Esophagus muscularis mucosa (tissue), 4 donors: ENCODE results near the gene CRYBB1. TPM values are rescaled to one million over a fixed set of nuclear protein-coding genes. Genes with fewer than 3 reads are reported as not detected.

Experiments
- DNase-seq: peaks from one replicate; pipeline ENCODE4 v3.0.0-alpha.2; 2017; ENCODE audit errors: extremely low spot score
- H3K27ac ChIP-seq, 4 donors: fragments of 200-600 bp; sonication (generic); replicated peaks in 1 of 4; 1 replicate in 3 of 4; 2 replicates in 1 of 4; pipeline ENCODE4 v1.5.1; 2016 to 2019; ENCODE audit warnings: mild to moderate bottlenecking in 1 of 4
- H3K27me3 ChIP-seq, 4 donors: fragments of 200-600 bp; sonication (generic); one replicate each; pipeline versions ENCODE4 v1.5.1 to v1.6.0; 2016 to 2019
- H3K36me3 ChIP-seq, 4 donors: fragments of 200-600 bp; sonication (generic); one replicate each; pipeline ENCODE4 v1.5.1; 2016 to 2019
- H3K4me1 ChIP-seq, 4 donors: fragments of 200-600 bp; sonication (generic); one replicate each; pipeline ENCODE4 v1.5.1; 2016 to 2019
- H3K4me3 ChIP-seq, 4 donors: fragments of 200-600 bp; sonication (generic); 1 replicate in 2 of 4; 2 replicates in 2 of 4; pipeline ENCODE4 v1.5.1; 2016 to 2019; ENCODE audit warnings: mild to moderate bottlenecking in 4 of 4, moderate library complexity in 1 of 4
- H3K9me3 ChIP-seq, 4 donors: fragments of 200-600 bp; sonication (generic); 1 replicate in 3 of 4; 2 replicates in 1 of 4; pipeline ENCODE4 v1.5.1; 2016 to 2019
- EP300 ChIP-seq: sonication (generic); formaldehyde crosslinking; IDR thresholded peaks from one replicate; pipeline ENCODE4 v1.6.1; 2017; ENCODE audit warnings: antibody characterized with exemption
- POLR2A ChIP-seq: fragments of 450-650 bp; IDR thresholded peaks from one replicate; pipeline ENCODE4 v1.6.1; 2017; ENCODE audit warnings: antibody characterized with exemption, moderate library complexity, mild to moderate bottlenecking, low read depth
- POLR2AphosphoS5 ChIP-seq, 2 donors: sonication (generic); formaldehyde crosslinking; IDR thresholded peaks; one replicate each; pipeline ENCODE4 v1.6.1; 2017; ENCODE audit warnings: antibody characterized with exemption in 2 of 2
- WGBS: methylation state at CpG from one replicate; pipeline ENCODE4 v1.1.5; 2018; 5-methylcytosine and 5-hydroxymethylcytosine counted together
- intact Hi-C: fragments of 100-400 bp; cut with DNase I; formaldehyde crosslinking; loops from one replicate; pipeline ENCODE4 v1.15.1; 2023
- total RNA-seq, 4 donors: library from RNA; depleted of rRNA; stranded (reverse); fragments of >200 nt; gene quantifications; one replicate each; pipeline versions ENCODE4 v1.1.0 to v1.2.1, GENCODE V29; 2016
- TF ChIP-seq, protein P1 (sequence below), 3 experiments: fragments of 200-600 bp in 2 of 3; fragments of 450-650 bp in 1 of 3; sonication (generic) in 2 of 3; IDR thresholded peaks; one replicate each; pipeline ENCODE4 v1.5.1; 2017 to 2019; ENCODE audit warnings: antibody characterized with exemption in 3 of 3, mild to moderate bottlenecking in 2 of 3, moderate library complexity in 1 of 3

CRYBB1 gene
- total RNA-seq, 4 donors from 2014 or later = 0.33 to 0.86 (median 0.83) TPM; not detected in 1

DNA sequence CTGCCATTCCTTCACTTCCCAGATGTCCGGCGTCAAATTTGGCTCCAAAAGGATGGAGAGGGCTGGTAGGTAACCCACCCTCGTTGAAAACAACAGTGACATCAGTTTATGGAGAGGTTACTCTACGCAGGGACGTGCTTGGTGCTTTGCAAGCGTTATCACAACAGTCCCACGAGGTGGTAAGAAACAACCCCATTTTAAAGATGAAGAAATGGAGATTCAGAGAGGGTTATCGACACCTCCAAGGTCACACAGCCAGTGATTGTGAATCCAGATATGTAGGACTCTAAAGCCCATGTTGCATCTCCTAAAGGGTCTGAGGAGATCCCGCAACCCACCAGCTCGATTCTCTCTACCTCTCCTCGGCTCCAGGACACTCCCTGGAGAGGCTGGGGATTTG is 40.3 kb upstream of the CRYBB1 start:
- no peak overlapping the region for H3K27ac ChIP-seq
- 3% methylated on average over 10 of the region's 11 CpGs for WGBS
- H3K27me3 ChIP-seq = peaks cover 0 to 90% (median 28%) of the 10 kb centered on the region in 4 donors
- TF ChIP-seq POLR2AphosphoS5 (IDR thresholded peaks at IDR 0.05) = no peak
- TF ChIP-seq, protein P1, sequence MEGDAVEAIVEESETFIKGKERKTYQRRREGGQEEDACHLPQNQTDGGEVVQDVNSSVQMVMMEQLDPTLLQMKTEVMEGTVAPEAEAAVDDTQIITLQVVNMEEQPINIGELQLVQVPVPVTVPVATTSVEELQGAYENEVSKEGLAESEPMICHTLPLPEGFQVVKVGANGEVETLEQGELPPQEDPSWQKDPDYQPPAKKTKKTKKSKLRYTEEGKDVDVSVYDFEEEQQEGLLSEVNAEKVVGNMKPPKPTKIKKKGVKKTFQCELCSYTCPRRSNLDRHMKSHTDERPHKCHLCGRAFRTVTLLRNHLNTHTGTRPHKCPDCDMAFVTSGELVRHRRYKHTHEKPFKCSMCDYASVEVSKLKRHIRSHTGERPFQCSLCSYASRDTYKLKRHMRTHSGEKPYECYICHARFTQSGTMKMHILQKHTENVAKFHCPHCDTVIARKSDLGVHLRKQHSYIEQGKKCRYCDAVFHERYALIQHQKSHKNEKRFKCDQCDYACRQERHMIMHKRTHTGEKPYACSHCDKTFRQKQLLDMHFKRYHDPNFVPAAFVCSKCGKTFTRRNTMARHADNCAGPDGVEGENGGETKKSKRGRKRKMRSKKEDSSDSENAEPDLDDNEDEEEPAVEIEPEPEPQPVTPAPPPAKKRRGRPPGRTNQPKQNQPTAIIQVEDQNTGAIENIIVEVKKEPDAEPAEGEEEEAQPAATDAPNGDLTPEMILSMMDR (IDR thresholded peaks at IDR 0.05) = no peak
- TF ChIP-seq POLR2A = no peak
- TF ChIP-seq EP300 = no peak
- no peaks in the 10 kb centered on the region for H3K36me3 ChIP-seq
- H3K4me1 ChIP-seq = peaks cover 22 to 28% (median 26%) of the 10 kb centered on the region in 4 donors
- intact Hi-C loops = no loop called here
- DNase-seq = no peak
- no peaks in the 10 kb centered on the region for H3K9me3 ChIP-seq
- H3K4me3 ChIP-seq = peak overlapping the region; percentile 35 to 51 (median 38)

GRCh38 chr22:26656891-26657851 is 39.3 kb upstream of the CRYBB1 start, which contains the start of gene MIAT:
Gene MIAT (plus strand): TSS chr22:26657588.
- WGBS = 10% methylated on average over 6 of the region's 62 CpGs
- H3K4me3 ChIP-seq = peak within 1 kb of the TSS; percentile 35 to 51 (median 38)
- TF ChIP-seq EP300 (no peak), POLR2A (no peak), POLR2AphosphoS5 (IDR thresholded peaks at IDR 0.05) (no peak)
- TF ChIP-seq, protein P1 (IDR thresholded peaks at IDR 0.05) = no peak
- no peaks in the 10 kb centered on the region for H3K36me3 ChIP-seq
- no peak for DNase-seq
- peaks cover 22 to 28% (median 26%) of the 10 kb centered on the region in 4 donors for H3K4me1 ChIP-seq
- H3K27me3 ChIP-seq = peaks cover 0 to 84% (median 28%) of the 10 kb centered on the region in 4 donors
- H3K27ac ChIP-seq = no peak within 1 kb of the TSS
- intact Hi-C loops = no loop called here
- no peaks in the 10 kb centered on the region for H3K9me3 ChIP-seq

DNA sequence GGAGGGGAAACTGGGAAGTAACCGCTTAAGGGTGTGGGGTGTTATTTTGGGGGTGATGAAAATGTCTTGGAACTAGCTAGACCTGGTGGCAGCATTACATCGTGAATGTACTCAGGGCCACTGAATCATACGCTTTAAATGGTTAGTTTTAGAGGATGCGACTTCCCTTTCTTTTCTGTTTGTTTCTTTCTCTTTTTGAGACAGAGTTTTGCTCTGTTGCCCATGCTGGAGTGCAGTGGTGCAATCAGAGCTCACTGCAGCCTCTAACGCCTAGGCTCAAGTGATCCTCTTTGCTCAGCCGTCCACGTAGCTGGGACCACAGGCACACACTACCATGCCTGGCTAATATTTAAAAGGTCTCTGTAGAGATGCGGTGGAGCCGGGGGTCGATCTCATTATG is 34.0 kb upstream of the CRYBB1 start:
- no peak overlapping the region for H3K4me3 ChIP-seq
- no peaks in the 10 kb centered on the region for H3K9me3 ChIP-seq
- peaks cover under 1 to 2% (median under 1%) of the 10 kb centered on the region in 4 donors for H3K4me1 ChIP-seq
- no peak for DNase-seq
- WGBS = 82% methylated on average over 10 of the region's 10 CpGs
- peaks cover 0 to 81% (median 6%) of the 10 kb centered on the region in 4 donors for H3K27me3 ChIP-seq
- intact Hi-C loops = no loop called here
- H3K27ac ChIP-seq = no peak overlapping the region
- TF ChIP-seq POLR2AphosphoS5 (IDR thresholded peaks at IDR 0.05) (no peak), EP300 (no peak), POLR2A (no peak)
- TF ChIP-seq, protein P1 (IDR thresholded peaks at IDR 0.05) = no peak
- H3K36me3 ChIP-seq = no peaks in the 10 kb centered on the region

DNA sequence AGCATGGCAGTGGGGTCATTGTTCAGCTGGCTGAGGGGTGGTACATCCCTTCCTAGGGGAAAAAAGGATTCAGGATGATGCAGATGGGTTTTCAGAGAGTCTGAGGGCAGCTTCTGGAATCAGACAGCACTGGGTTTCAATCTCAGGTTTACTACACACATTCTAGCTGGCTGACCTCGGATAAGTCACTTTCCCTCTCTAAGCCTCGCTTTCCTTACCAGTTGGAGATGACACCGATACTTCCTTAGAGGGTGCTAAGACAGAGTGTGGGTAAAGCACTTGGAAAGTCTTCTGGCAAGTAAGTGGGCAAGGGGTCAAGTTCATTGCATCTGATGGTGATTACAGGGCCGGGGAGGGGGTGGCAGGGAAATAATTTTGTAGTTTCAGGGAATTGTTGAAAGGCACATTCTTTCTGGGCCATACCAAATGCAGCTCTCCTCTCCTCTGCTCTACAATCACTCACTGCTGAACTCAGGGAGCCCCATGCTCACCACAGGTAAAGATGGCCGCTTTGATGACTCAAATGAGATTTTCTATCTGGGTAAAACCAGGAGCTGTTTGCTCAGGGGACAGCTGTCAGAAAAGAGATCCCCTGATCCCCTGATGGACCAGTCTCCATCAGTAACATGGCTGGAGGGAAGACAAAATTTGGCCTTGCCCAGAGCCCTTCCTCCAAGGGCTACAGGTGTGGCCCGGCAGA is 33.0 kb upstream of the CRYBB1 start:
- H3K36me3 ChIP-seq = no peaks in the 10 kb centered on the region
- H3K4me1 ChIP-seq = no peaks in the 10 kb centered on the region
- TF ChIP-seq EP300 (no peak), POLR2A (no peak), POLR2AphosphoS5 (IDR thresholded peaks at IDR 0.05) (no peak)
- TF ChIP-seq, protein P1 (IDR thresholded peaks at IDR 0.05) = no peak
- DNase-seq = no peak
- H3K27ac ChIP-seq = no peak overlapping the region
- H3K27me3 ChIP-seq = peaks cover 0 to 77% (median 2%) of the 10 kb centered on the region in 4 donors
- no peak overlapping the region for H3K4me3 ChIP-seq
- H3K9me3 ChIP-seq = no peaks in the 10 kb centered on the region
- intact Hi-C loops = no loop called here
- WGBS = 77% methylated on average over 6 of the region's 6 CpGs
